ENCODE measurements around the gene AGAP2. TPM values are rescaled to one million over a fixed set of nuclear protein-coding genes. Genes with fewer than 3 reads are reported as not detected.
A peak's percentile ranks its signal among the peaks of the same experiment; 100 is the strongest.

AGAP2 gene
- total RNA-seq, 1 donor from 2014 or later, result not detected

- H3K27me3 ChIP-seq (ENCODE audit: control insufficient read depth, insufficient read depth, low read length), result no peaks in the 10 kb centered on the region
- H3K4me3 ChIP-seq (ENCODE audit: low read depth, low read length), result no peak overlapping the region
- no peak for TF ChIP-seq CTCF (IDR thresholded peaks at IDR 0.05; ENCODE audit: insufficient read depth, low read length, poor library complexity, severe bottlenecking)
- peaks cover 2% of the 10 kb centered on the region for H3K36me3 ChIP-seq (ENCODE audit: control insufficient read depth, insufficient read depth, low read length)
- no peak for DNase-seq (ENCODE audit: low read depth)
Measured at GRCh38 chr12:57749061-57749460, 10.5 kb upstream of the AGAP2 start.

- H3K27me3 ChIP-seq (ENCODE audit: control insufficient read depth, insufficient read depth, low read length), result peaks cover 11% of the 10 kb centered on the region
Measured at GRCh38 chr12:57746025-57746424, 7.5 kb upstream of the AGAP2 start.

GRCh38 chr12:57745485-57745881 is 6.9 kb upstream of the AGAP2 start:
- DNase-seq (ENCODE audit: low read depth), result no peak
- no peak for TF ChIP-seq CTCF (IDR thresholded peaks at IDR 0.05; ENCODE audit: insufficient read depth, low read length, poor library complexity, severe bottlenecking)
- peak overlapping the region; percentile 86 for H3K4me3 ChIP-seq (ENCODE audit: low read depth, low read length)
- peaks cover 16% of the 10 kb centered on the region for H3K27me3 ChIP-seq (ENCODE audit: control insufficient read depth, insufficient read depth, low read length)
- H3K36me3 ChIP-seq (ENCODE audit: control insufficient read depth, insufficient read depth, low read length), result peaks cover 2% of the 10 kb centered on the region

More at GRCh38 chr12:57746025-57746424, 7.5 kb upstream of the AGAP2 start:
- Histone ChIP-seq H3K4me3 (ENCODE audit: low read depth, low read length) (no peak overlapping the region), H3K36me3 (ENCODE audit: control insufficient read depth, insufficient read depth, low read length) (peaks cover 2% of the 10 kb centered on the region)
- no peak for DNase-seq (ENCODE audit: low read depth)
- TF ChIP-seq CTCF (IDR thresholded peaks at IDR 0.05; ENCODE audit: insufficient read depth, low read length, poor library complexity, severe bottlenecking), result no peak

- Histone ChIP-seq H3K36me3 (ENCODE audit: control insufficient read depth, insufficient read depth, low read length) (peaks cover 2% of the 10 kb centered on the region), H3K27me3 (ENCODE audit: control insufficient read depth, insufficient read depth, low read length) (peaks cover 22% of the 10 kb centered on the region), H3K4me3 (ENCODE audit: low read depth, low read length) (peak within 1 kb of the TSS; percentile 86)
- no peak for TF ChIP-seq CTCF (IDR thresholded peaks at IDR 0.05; ENCODE audit: insufficient read depth, low read length, poor library complexity, severe bottlenecking)
- peak; percentile 95 for DNase-seq (ENCODE audit: low read depth)
Measured at GRCh38 chr12:57744777-57745484, 6.4 kb upstream of the AGAP2 start, which contains the start of gene TSPAN31. TSPAN31 (plus strand) TSS chr12:57745039; CDS start chr12:57745155, 116 bp downstream.

GRCh38 chr12:57744194-57744776 is 5.7 kb upstream of the AGAP2 start:
- DNase-seq (ENCODE audit: low read depth), result no peak
- TF ChIP-seq CTCF (IDR thresholded peaks at IDR 0.05; ENCODE audit: insufficient read depth, low read length, poor library complexity, severe bottlenecking), result no peak
- H3K36me3 ChIP-seq (ENCODE audit: control insufficient read depth, insufficient read depth, low read length), result peaks cover 2% of the 10 kb centered on the region
- H3K4me3 ChIP-seq (ENCODE audit: low read depth, low read length), result peak overlapping the region; percentile 86
- peaks cover 28% of the 10 kb centered on the region for H3K27me3 ChIP-seq (ENCODE audit: control insufficient read depth, insufficient read depth, low read length)

Measured in kidney epithelial cell (primary cell).